ENCODE measurements around the gene MAP4K4.

The MAP4K4 gene

GRCh38 chr2:101818531-101819451, 121.3 kb downstream of the MAP4K4 start:
- DNase-seq = no peak

- DNase-seq = no peak
These were observed 123.0 kb downstream of the MAP4K4 start for GRCh38 chr2:101820519-101820918.

- no peak for DNase-seq
These were observed 123.7 kb downstream of the MAP4K4 start for GRCh38 chr2:101821059-101821805.

GRCh38 chr2:101821828-101822458, 124.4 kb downstream of the MAP4K4 start:
- DNase-seq = no peak

GRCh38 chr2:101823347-101823791, 125.9 kb downstream of the MAP4K4 start:
- peak; percentile 54 for DNase-seq

- no peak for DNase-seq
These were observed 126.4 kb downstream of the MAP4K4 start for GRCh38 chr2:101823859-101824258.

GRCh38 chr2:101826716-101827115, 129.2 kb downstream of the MAP4K4 start:
- no peak for DNase-seq

- DNase-seq = no peak
These were observed 129.7 kb downstream of the MAP4K4 start for GRCh38 chr2:101827246-101827645.

- no peak for DNase-seq
These were observed 130.8 kb downstream of the MAP4K4 start for GRCh38 chr2:101828257-101828656.

- DNase-seq = no peak
These were observed 131.3 kb downstream of the MAP4K4 start for GRCh38 chr2:101828673-101829334.

GRCh38 chr2:101829429-101829828, 131.9 kb downstream of the MAP4K4 start:
- no peak for DNase-seq

GRCh38 chr2:101830146-101830545, 132.6 kb downstream of the MAP4K4 start:
- no peak for DNase-seq

GRCh38 chr2:101830555-101830954, 133.0 kb downstream of the MAP4K4 start:
- DNase-seq = no peak

- peak; percentile 49 for DNase-seq
These were observed 133.9 kb downstream of the MAP4K4 start for GRCh38 chr2:101831351-101831865.

GRCh38 chr2:101832114-101832513, 134.6 kb downstream of the MAP4K4 start:
- DNase-seq = no peak

- no peak for DNase-seq
These were observed 136.5 kb downstream of the MAP4K4 start for GRCh38 chr2:101833890-101834523.

- no peak for DNase-seq
These were observed 139.8 kb downstream of the MAP4K4 start for GRCh38 chr2:101837354-101837753.

GRCh38 chr2:101841679-101842327, 144.3 kb downstream of the MAP4K4 start:
- no peak for DNase-seq

GRCh38 chr2:101842471-101842870, 145.0 kb downstream of the MAP4K4 start:
- no peak for DNase-seq

GRCh38 chr2:101843048-101843447, 145.5 kb downstream of the MAP4K4 start:
- no peak for DNase-seq

- DNase-seq = no peak
These were observed 146.0 kb downstream of the MAP4K4 start for GRCh38 chr2:101843471-101843870.
